GM12892 (cell line): ENCODE data around the gene C10orf105.

ENCODE experiments used
- DNase-seq: peaks from one replicate; pipeline ENCODE4 v3.0.0; 2011; ENCODE audit not compliant: insufficient read length
- FAIRE-seq: peaks from 2 replicates; lab custom pipeline; 2011; peaks lifted over from hg19 to GRCh38; lab: Jason Lieb, UNC
- POLR2A ChIP-seq: IDR thresholded peaks from 2 replicates; pipeline ENCODE4 v1.6.1; 2011; ENCODE audit warnings: low read depth, low read length, control low read depth
- POLR2AphosphoS5 ChIP-seq: IDR thresholded peaks from 2 replicates; pipeline ENCODE4 v1.6.1; 2011; ENCODE audit warnings: low read depth, low read length, control low read depth
- TAF1 ChIP-seq: IDR thresholded peaks from 2 replicates; pipeline ENCODE4 v1.6.1; 2011; ENCODE audit warnings: low read depth, mild to moderate bottlenecking, control low read depth, low read length, borderline replicate concordance

C10orf105 gene

DNA sequence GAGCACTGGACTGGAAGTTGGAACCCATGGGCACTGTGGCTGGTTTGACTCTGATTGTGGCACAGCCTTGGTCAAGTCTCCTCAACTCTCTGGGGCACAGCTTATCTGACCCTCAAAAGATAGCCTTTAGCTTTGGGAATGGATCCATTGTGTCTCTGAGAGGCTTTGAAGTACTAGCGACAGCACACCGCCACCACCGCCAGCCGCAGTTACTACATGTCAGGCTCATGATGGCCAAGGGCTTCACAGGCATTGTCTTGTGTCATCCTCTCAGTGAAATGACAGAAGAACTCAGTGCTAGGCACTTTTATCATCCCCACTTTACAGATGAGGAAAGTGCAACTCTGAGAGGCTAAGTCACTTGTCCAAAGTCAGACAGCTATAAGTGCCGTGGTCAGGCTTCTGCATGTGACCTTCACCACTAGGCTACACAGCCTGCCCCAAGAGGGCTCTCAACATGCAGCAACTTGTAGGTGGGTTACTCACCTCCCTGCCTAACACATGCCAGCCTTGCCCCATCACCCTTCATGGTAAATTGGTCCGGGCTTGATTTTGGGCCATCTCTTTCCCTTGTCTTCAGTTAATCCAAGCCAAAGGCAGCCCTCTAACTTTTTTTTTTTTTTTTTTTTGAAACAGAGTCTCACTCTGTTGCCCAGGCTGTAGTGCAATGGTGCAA lies 44.1 kb downstream of the C10orf105 start:
- FAIRE-seq (no peak), DNase-seq (no peak)

DNA sequence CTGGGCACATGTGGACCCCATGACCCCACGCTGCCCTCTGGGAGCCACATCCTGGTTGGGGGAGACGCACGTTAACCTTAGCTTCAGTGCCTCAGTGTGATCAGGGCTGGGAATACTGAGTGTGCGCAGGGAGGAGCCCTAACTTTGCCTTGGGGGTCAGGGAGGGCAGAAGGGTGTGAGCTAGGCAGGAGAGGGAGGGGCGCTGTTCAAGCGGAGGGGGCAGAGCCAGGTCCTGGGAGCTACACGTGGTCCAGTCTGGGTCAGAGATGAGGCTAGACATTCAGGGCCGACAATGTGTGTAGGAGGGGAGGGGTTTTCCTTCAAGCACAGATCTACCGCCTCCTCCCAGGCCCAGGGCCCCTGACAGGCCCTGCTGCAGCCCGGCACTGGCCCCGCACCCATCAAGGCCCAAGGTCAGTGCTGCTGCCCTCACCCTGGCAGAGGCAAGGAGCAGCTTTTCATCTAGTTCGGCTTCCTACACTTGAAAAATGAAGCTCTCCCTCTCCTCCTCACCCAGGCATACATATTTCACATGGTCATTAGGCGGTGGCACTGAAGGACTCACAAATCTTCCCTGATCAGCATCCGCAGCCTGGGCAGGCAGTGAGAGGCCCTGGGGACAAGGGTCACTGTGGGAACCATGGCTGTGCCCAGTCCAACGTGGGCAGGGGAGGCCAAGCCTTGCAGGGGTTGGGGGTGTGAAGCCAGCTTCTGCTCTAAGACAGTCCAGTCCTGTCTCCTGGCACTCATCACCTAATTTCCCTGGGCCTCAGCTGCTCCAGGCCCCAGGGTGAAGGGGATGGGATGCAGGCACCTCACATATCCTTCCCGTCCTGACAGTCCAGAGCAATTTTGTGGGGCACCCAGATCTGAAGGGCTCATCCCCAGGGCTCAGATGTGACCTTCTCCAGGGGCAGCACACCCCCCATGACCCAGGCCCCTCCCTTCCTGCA lies 47.3 kb downstream of the C10orf105 start:
- TF ChIP-seq POLR2AphosphoS5 (no peak), TAF1 (no peak), POLR2A (no peak)
- DNase-seq (no peak), FAIRE-seq (no peak)

More for the DNA sequence above, 44.1 kb downstream of the C10orf105 start:
- TF ChIP-seq POLR2A, result no peak
- no peak for TF ChIP-seq POLR2AphosphoS5
- TF ChIP-seq TAF1, result no peak

GRCh38 chr10:71667387-71667752 lies 52.2 kb downstream of the C10orf105 start:
- TF ChIP-seq POLR2A, result no peak
- no peak for TF ChIP-seq POLR2AphosphoS5
- TF ChIP-seq TAF1, result no peak
- DNase-seq (no peak), FAIRE-seq (peak; percentile 62)

DNA sequence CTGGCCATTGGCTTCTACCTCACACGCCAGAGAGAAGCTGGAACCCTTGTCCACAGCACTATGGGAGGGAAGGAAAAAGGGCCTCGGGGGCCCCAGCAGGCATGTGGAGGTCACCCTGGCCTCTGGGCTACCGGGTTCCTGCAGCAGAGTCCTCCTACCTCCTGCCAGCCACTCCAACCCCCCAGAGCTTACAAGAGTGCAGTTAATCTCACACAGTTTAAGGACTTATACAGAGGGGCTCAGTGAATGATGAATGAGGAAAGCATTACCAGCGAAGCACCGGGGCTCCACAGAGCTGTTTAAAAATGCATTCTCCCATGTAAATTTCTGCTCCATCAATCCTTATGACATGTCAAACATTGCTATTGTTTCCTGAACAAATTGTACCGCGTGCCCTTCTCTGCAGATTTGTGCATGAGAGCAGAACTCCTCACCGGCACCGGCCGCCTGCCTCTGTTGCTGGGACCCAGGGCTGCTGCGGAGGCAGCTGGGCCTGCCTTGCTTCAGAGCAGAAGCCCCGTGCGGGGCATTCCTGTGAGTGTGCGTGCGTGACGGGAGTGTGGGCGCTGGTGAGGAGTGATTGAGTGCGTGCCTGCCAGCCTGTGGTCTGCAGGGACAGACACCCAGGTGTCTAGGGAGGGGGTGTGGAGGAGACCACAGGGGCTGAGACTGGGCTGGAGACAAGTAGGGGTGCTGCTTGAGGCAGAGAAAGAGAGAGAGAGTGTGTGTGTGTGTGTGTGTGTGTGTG lies 52.8 kb downstream of the C10orf105 start:
- DNase-seq (peak; percentile 48), FAIRE-seq (no peak)
- no peak for TF ChIP-seq POLR2AphosphoS5

DNA sequence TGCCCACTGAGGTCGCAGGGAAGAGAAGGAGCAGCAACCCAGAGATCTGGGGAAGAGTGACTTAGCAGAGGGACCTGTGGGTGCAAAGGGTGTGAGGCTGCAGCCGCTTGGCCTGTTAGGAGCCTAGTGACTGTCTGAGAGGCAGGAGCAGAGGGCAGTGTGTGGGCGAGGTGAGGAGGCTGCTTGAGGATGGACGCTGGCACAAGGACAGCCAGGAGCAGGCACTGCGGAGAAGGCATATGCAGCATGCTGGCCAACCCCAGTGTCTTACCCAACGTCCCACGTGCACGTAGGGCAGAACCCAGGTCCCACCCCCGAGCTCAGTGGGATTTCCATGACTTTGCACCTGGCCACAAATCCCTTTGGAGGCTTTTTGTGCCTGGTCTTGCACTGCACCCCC lies 54.1 kb downstream of the C10orf105 start:
- DNase-seq (no peak), FAIRE-seq (no peak)
- TF ChIP-seq POLR2A (no peak), POLR2AphosphoS5 (no peak), TAF1 (no peak)

DNA sequence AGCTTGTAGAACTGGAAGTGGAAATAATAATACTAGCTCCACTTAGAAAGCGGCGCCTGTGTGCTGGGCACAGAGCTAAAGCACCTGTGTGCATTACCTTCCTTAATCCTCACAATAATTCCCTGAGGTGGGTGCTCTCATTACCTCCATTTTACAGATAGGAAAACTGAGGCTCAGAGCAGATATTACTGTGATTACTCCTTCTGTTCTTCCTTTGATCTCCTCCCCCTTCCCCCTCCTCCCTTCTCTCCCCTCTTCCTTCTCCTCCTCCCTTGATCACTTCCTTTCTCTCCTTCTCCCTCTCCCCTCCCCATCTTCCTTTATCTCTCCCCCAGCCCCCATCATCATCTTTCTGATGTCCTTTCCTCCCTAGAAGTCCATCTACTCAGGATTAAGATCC lies 55.0 kb downstream of the C10orf105 start:
- DNase-seq (no peak), FAIRE-seq (no peak)
- TF ChIP-seq TAF1 (no peak), POLR2AphosphoS5 (no peak), POLR2A (no peak)

GRCh38 chr10:71663311-71663710 lies 56.3 kb downstream of the C10orf105 start:
- no peak for DNase-seq
- FAIRE-seq, result no peak
- TF ChIP-seq TAF1 (no peak), POLR2AphosphoS5 (no peak), POLR2A (no peak)

DNA sequence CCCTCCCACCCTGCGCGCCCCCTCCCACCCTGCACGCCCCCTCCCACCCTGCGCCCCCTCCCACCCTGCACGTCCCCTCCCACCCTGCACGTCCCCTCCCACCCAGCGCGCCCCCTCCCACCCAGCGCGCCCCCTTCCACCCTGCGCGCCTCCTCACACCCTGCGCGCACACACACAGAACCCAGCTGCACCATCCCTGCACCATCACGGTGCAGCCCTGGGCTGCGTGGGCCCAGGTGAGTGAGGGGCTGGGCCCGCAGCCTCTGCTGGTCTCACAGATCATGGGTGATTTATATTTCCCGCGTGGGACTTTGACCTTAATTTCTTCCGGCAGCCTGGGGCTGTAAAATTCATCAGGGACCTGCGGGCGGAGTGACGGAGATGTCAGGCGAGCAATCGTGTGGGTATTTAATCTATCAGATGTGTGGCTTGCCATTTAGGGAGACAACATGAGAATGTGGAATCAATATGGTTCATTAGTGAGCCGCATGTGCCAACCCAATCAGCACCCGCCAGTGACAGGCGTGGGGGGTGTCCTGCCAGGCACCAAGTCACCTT lies 57.7 kb downstream of the C10orf105 start:
- no peak for DNase-seq
- TF ChIP-seq TAF1, result no peak
- FAIRE-seq, result no peak
